Measurements from ENCODE around the gene RNF148.
"Not testable (repeated sequence)": the region's sequence is repeated elsewhere in the genome, so short reads cannot be mapped to it uniquely, and the experiment has no call there.

RNF148 gene

DNA sequence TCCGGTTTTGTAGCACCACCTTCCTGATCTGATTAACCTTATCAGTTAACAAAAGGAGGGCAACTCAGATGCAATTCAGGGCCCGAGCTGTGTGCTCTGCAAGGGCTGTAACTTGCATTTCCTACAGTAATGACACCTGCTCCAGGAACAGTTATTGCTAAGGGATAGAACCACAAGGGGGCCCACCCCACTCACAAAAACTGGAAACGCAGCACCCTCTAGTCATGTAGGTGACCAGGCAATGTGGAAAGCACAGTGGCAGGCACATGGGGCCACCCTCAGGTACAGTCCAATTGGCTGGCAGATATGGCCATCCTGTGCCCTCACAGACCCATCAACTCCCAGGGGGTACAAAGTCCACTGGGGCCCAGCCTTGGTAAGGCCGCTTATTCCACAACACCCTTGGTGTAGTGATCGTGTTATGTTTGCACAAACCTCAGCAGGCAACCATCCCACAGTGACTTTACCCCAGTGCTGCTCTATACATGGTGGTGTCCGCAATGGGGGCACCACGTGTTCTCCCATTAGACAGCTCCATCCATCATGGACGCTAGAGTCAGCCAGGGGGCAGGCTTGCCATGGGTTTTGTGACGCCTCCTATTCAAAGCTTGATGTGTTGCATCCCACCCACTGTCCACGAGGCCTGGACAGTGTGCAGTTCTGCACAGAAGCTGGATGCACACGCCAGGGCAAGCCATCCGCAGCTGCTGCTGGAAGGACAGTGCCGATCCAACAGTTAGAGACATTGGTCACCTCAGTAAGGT, 13.2 kb downstream of the RNF148 start:
- DNase-seq, result no peak

DNA sequence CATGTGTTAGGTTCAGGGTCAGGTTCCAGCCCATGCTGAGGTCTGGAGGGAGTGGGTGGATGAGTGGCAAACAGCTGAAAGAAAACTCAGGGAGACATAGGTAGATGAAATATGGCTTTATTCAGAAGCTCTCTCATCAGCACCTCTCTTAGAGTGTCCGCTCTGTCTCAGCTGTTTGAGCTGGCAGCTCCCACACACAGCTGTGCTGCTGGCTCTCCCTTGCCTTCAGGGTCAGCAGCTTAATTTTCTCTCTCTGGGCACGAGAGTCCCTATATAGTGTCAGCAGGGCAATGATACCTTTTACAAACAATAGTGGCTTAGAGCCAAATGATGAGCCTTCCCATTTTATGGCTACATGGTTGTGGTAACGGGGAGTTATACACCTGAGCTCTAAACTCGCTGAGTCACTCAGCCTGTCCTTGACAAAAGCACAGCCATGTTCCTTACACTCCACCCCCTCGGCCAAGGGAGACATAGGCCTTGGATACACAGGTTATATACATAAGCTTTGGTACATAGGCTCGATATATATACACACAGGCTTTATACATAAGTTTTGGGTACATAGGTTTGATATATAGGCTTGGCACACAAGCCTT, 14.2 kb downstream of the RNF148 start:
- DNase-seq, result no peak

DNA sequence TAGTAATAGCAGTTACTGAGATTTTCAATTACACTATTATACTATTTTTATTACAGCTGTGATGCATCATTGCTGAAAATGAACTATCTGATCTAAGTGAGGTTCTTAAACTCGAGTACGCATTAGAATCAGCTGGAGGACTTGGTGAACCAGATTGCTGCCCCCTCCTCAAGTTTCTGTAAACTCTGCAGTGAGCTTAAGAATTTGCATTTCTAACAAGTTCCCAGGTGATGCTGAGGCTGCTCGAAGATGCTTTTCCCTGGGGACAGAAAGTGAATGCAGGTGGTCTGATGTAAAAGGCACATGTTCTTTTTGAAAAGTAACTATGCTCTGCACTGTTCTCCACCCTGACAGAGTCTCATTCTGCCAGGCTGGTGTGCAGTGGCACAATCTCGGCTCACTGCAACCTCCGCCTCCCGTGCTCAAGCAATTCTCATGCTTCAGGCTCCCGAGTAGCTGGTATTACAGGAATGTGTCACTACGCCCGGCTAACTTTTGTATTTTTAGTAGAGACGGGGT, 16.3 kb downstream of the RNF148 start:
- DNase-seq, result no peak

DNA sequence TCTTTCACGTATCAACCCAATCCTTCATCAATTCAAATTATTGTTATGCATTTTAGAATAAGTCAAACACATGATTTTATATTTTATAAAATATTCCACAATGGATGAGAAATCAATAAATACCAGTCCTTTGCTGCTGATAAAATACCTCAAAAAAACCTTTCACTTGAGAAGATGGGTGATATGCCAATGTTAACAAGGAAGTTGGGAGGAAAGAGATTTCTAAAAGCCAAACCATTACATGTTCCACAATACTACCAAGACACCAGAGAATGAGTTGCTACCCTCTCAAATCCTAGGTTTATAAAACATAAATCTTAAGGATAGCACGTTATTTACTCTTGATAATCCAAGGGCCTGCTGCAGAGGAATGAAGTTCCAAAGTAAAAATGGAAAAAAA, 18.2 kb downstream of the RNF148 start:
- no peak for DNase-seq

DNA sequence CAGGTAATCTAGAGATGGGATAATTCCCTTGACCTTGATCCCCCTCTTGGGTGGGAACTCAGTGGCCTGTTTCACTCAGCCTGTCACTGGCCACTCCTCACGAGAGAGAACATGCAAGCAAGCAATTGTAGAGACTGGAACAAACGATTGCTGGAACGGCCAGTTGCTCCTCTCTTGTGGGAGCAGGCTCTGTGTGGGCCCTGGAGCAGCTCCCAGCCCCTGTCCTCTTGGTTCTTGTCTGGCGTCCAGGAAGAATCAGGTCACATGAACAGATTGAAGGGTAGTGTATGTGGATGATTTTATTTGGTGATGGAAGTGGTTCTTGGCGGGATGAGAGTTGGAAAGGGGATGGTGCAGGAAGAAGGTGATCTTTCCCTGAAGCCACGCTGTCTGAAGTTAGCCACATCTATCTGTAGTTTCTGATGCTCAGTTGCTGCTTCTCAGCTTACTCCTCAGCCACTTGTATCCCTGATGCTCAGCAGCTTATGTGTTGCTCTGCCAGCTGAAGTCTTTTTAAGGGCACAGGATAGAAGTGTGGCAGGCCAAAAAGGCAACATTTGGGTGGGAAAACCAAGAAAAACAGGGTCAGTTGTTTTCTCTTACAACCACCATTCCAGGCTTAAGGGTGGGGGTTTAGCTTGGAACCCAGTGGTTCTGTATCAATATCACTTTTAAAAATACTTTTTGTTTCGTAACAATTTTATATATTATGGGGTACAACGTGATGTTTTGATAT, 19.7 kb downstream of the RNF148 start:
- no peak for DNase-seq

DNA sequence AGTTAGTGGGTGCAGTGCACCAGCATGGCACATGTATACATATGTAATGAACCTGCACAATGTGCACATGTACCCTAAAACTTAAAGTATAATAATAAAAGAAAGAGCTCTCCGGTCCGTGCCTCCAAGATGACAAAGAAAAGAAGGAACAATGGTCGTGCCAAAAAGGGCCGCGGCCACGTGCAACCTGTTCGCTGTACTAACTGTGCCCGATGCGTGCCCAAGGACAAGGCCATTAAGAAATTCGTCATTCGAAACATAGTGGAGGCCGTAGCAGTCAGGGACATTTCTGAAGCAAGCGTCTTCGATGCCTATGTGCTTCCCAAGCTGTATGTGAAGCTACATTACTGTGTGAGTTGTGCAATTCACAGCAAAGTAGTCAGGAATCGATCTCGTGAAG, 21.5 kb downstream of the RNF148 start:
- DNase-seq, result not testable (repeated sequence)

DNA sequence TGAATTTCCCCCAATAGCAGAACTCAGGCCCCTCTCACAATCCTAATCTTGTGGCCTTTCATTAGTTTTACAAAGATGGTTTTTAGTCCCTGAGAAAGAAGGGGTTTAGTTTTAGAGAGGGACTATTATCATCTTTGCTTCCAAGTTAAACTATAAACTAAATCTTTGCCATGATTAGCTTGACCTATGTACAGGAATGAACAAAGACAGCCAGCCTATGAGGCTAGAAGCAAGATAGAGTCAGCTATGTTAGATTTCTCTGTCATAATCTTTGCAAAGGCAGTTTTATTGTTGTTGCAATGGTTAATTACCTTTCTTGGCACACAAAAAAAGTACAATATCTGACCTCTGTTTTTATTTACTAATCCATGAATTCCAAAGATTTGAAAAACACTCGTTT, 22.9 kb downstream of the RNF148 start:
- DNase-seq, result no peak

DNA sequence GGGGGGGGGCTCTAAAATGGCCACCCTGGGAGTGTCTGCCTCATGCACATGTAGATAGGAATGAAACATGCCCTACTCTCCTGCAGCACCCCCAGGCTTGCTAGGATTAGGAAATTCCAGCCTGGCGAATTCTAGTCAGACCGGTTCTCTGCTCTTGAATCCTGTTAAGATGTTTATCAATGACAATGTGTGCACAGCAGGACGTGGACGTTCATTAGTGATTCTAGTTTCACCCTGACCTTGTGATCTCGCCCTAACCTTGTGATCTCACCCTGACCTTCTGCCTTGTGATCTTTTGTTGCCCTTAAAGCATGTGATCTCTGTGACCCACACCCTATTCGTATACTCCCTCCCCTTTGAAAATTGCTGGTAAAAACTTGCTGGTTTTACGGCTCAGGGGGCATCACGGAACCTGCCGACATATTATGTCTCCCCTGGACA, 23.4 kb downstream of the RNF148 start:
- DNase-seq, result not testable (repeated sequence)

DNA sequence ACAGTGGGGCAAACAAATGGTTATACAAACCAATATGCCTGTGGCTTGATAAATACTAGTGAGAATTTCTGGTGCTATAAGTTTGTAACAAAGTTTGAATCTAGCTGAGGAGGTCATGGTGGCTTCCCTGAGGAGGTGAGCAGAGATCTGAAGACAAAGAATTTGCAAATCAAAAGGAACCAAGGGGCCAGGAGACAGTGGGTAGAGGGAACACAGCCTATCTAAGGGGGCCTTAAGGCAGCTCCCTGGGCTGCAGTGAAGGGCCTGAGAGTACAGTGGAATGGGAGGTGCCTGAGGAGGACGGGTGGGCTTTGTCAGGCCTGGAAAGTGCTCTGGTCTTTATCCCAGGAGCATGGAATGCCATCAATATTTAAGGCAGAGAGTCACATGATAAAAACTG, 25.6 kb downstream of the RNF148 start:
- DNase-seq, result no peak

DNA sequence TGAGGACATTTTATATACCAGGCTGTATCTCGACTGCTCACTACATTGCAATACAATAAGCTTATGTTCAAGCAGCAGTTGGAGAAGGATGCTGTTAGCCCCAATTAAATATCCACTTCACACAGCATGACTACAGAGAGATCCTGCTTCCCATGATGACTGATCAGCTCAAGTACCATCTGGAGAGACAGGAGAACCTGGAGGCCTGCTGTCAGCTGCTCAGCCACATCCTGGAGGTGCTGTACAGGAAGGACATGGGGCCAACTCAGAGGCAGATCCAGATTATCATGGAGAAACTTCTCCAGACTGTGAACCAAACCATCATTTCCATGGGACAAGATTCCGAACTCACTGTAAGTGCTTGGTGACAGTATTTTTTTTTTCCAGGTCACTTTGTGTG, 26.3 kb downstream of the RNF148 start:
- DNase-seq, result no peak

DNA sequence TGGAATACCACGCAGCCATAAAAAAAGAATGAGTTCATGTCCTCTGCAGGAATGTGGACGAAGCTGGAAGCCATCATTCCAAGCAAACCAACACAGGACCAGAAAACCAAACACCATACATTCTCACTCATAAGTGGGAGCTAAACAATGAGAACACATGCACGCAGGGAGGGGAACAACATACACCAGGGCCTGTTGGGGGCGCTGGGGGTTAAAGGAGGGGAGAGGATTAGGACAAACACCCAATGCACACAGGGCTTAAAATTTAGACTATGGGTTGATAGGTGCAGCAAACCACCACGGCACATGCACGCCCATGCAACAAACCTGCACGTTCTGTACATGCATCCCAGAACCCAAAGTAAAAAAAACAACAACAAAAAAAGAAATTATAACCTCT, 27.1 kb downstream of the RNF148 start:
- no peak for DNase-seq

DNA sequence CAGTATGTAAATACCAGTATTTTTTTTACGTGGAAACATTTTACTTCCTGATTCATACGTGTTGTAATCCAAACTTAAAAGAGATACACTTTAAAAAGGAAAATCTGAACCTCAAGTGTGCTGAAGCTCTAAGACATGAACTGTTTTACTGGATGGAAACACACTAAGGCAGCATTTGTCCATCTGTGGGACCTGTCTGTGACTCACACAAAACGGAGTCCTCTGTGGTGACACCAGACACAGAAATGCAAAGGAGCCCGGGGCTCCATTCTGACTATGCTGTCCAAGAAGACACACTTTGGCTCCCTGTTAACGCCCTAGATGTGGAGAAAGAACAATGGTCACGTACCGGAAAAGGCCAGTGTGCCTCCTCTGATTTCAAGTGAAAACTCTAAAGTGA, 27.7 kb downstream of the RNF148 start:
- no peak for DNase-seq

DNA sequence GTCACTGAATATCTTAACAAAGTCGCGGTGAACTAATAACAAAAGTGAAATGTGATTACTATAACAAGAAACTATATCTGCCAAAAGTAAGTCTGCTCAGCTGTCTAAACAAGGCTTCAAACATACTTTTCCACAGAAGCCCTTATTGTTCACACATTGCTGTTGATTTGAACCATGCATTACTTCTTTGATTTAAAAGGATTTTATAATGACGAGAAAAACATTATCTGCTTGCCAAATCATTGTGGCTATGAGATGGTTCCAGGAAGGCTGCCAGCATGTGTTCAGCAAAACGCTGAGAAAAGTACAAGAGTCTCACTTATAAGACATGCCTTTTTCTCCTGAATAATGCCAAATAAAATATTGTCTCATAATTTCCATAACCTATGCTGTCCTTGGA, 28.2 kb downstream of the RNF148 start:
- DNase-seq, result no peak

DNA sequence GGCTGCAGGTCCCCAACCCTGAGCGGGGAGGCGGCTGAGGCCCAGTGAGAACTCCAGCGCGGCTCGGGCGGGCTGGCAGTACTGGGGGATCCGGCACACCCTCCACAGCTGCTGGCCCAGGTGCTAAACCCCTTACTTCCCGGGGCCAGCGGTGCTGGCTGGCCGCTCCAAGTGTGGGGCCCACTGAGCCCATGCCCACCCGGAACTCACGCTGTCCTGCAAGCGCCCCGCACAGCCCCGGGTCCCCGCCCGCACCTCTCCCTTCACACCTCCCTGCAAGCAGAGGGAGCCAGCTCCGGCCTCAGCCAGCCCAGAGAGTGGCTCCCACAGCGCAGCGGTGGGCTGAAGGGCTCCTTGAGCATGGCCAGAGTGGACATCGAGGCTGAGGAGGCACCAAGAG, 28.8 kb downstream of the RNF148 start:
- DNase-seq, result no peak

DNA sequence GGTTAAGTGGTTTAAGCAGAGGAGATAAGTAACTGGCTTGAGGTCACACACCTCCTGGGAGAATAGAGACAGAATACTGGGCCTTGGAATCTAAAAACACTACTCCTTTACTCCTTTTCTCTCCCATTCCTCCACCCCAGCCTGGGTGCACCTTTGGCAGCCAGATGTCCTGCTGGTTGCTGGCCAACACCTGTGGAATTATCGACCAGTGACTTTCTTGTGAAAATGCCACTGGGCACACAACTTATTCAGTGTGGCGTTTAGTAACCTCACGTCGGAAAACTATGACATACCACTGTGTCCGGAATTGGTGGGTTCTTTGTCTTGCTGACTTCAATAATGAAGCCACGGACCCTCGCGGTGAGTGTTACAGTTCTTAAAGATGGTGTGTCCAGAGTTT, 30.2 kb downstream of the RNF148 start:
- no peak for DNase-seq

DNA sequence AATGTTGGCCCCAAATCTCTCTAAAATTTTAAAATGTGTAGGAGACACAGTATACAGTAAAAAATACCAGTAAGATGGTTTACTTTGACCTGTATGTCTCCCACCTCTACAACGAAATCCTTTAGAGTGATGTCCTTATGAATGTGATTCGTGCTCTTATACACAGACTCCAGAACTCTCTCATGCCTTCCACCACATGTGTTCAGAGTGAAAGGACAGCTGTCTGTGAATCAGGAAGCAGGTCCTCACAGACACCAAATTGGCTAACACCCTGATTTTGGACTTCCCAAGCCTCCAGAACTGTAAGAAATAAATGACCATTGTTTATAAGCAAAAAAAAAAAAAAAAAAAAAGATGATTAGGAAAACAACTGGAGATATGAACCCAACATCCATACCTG, 39.0 kb downstream of the RNF148 start:
- DNase-seq, result no peak

DNA sequence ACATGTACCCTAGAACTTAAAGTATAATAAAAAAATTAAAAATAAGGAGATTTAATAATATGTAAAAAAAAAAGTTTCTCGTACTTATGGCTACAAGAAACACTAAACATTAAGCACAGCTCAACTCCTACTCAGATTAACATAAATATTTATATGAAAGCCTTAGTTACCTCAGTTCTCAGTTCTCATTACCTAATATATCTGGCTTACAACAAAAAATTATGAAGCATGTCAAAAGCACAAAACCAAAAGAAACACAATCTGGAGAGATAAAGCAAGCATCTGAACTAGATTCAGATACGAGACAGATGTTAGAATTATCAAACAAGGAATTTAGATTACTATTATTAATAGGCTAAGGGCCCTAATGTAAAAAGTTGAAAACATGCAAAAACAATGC, 43.9 kb downstream of the RNF148 start:
- DNase-seq, result no peak

DNA sequence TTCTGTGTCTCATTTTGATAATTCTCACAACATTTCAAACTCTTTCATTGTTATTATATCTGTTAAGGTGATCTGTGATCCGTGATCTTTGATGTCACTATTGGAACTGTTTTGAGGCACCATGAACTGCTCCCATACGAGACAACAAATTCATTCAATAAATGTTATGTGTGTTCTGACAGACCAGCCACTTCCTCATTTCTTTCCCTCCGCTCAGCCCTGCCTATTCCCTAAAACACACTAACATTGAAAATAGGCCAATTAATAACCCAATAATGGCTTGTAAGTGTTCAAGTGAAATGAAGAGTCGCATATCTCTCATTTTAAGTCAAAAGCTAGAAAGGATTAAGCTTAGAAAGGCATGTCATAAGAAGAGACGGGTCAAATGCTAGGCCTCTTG, 49.0 kb downstream of the RNF148 start:
- no peak for DNase-seq

DNA sequence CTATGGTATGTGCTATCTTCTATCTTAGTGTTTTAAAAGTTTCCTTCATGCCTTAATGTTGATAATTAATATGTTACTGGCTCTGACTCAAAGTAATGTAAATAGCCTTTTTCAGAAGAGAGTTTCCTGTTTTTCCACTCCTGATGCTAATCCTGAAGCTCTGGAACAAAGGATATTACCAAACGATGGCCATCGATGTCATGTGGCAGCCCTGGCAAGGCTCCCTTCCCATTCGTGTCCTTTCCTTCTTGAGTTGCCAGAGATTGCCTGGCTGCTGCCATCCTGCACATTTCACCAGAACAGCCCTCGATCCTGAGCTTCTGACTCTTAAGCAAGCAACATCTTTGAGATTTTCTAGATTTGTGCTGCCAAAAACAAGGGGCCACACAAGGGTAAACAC, 49.8 kb downstream of the RNF148 start:
- no peak for DNase-seq

Measured in activated gamma-delta T cell (primary cell).